Spleen (tissue), 11 donors: ENCODE results near the gene CDC42EP5. TPM values are rescaled to one million over a fixed set of nuclear protein-coding genes. Genes with fewer than 3 reads are reported as not detected.
A peak's percentile ranks its signal among the peaks of the same experiment; 100 is the strongest.

ENCODE experiments used
- DNase-seq: peaks from one replicate; pipeline ENCODE4 v3.0.0-alpha.2; 2020
- H3K27ac ChIP-seq, 8 donors: fragments of 200-600 bp; sonication (generic) in 7 of 8; 1 replicate in 4 of 8; 2 replicates in 4 of 8; pipeline versions ENCODE4 v1.5.0 to v1.8.0; 2016 to 2021; ENCODE audit warnings: inconsistent platforms in 4 of 8, mild to moderate bottlenecking in 4 of 8, moderate library complexity in 1 of 8
- H3K27me3 ChIP-seq, 7 donors: fragments of 200-600 bp; sonication (generic) in 6 of 7; replicated peaks in 1 of 7; 1 replicate in 4 of 7; 2 replicates in 3 of 7; pipeline versions ENCODE4 v1.5.0 to v1.8.0; 2016 to 2021; ENCODE audit warnings: inconsistent platforms in 3 of 7, mild to moderate bottlenecking in 1 of 7
- H3K36me3 ChIP-seq, 6 donors: fragments of 200-600 bp; sonication (generic) in 5 of 6; 1 replicate in 4 of 6; 2 replicates in 2 of 6; pipeline versions ENCODE4 v1.5.0 to v1.8.0; 2016 to 2021; ENCODE audit warnings: inconsistent platforms in 2 of 6
- H3K4me1 ChIP-seq, 6 donors: fragments of 200-600 bp; sonication (generic) in 5 of 6; 1 replicate in 3 of 6; 2 replicates in 3 of 6; pipeline versions ENCODE4 v1.5.0 to v1.8.0; 2016 to 2021; ENCODE audit warnings: inconsistent platforms in 3 of 6
- H3K4me3 ChIP-seq, 8 donors: fragments of 200-600 bp; sonication (generic) in 7 of 8; 1 replicate in 4 of 8; 2 replicates in 4 of 8; pipeline versions ENCODE4 v1.5.0 to v1.8.0; 2016 to 2021; ENCODE audit warnings: inconsistent platforms in 4 of 8, mild to moderate bottlenecking in 4 of 8, moderate library complexity in 2 of 8
- H3K9me3 ChIP-seq, 8 donors: fragments of 200-600 bp; sonication (generic) in 7 of 8; 1 replicate in 4 of 8; 2 replicates in 4 of 8; pipeline versions ENCODE4 v1.5.0 to v1.8.0; 2016 to 2021; ENCODE audit warnings: inconsistent platforms in 4 of 8
- POLR2A ChIP-seq, 3 donors: fragments of 450-650 bp; IDR thresholded peaks; one replicate each; pipeline ENCODE4 v1.5.1; 2017; ENCODE audit warnings: antibody characterized with exemption in 3 of 3, mild to moderate bottlenecking in 1 of 3
- POLR2AphosphoS5 ChIP-seq, 3 donors: sonication (generic); formaldehyde crosslinking; IDR thresholded peaks; one replicate each; pipeline ENCODE4 v1.5.1; 2017; ENCODE audit warnings: antibody characterized with exemption in 3 of 3
- WGBS, 5 donors: extraction: QIAGEN DNeasy Blood & Tissue Kit in 3 of 5; methylation state at CpG; one replicate each; pipeline versions ENCODE4 v1.1.5 to v1.1.7; 2013 to 2018; 5-methylcytosine and 5-hydroxymethylcytosine counted together
- intact Hi-C: fragments of 100-400 bp; cut with DNase I; formaldehyde crosslinking; loops from one replicate; pipeline ENCODE4 v1.15.0; 2023; ENCODE audit warnings: low total_unique reads
- polyA plus RNA-seq, 3 donors: library from polyadenylated mRNA; stranded (reverse); fragments of 200-250 nt; gene quantifications; one replicate each; pipeline ENCODE4 v1.2.1, GENCODE V29; 2013
- total RNA-seq, 7 donors: library from RNA; depleted of rRNA in 3 of 7; stranded (reverse); fragments of >200 nt in 3 of 7; fragmentation: NEBNext Ultra II Directional in 4 of 7; extraction: Animal tissue kit (Norgen Biotek cat#: 25700) in 4 of 7; gene quantifications; one replicate each; pipeline versions ENCODE4 v1.1.0 to v1.2.1, GENCODE V29; 2016 to 2021
- TF ChIP-seq, protein P1 (sequence below), 11 experiments: fragments of 200-600 bp in 7 of 11; fragments of 450-650 bp in 4 of 11; sonication (generic) in 4 of 11; IDR thresholded peaks in 8 of 11; conservative IDR thresholded peaks in 3 of 11; 1 replicate in 7 of 11; 2 replicates in 4 of 11; pipeline versions ENCODE4 v1.4.0 to v1.8.0; 2016 to 2021; ENCODE audit warnings: antibody characterized with exemption in 11 of 11, inconsistent platforms in 4 of 11, mild to moderate bottlenecking in 1 of 11
- donor health status: healthy with polysubstance abuse.
- donor health status: DM: no; HTN: no; CAD: no; lungs with moderate emphysema.
- donor health status: DM: no; HTN: no; CAD: no.
- donor health status: Bipolar disorder and iron deficiency.
- donor health status: healthy.
- donor health status: DM: no; HTN: no; CAD: no.
- donor health status: DM: yes; HTN: yes; CAD: no.

CDC42EP5 gene
- total and polyA plus RNA-seq, 10 donors: 6.6 to 16.1 (median 13.1) TPM

GRCh38 chr19:54462047-54462654, 10.9 kb downstream of the CDC42EP5 start:
- intact Hi-C loops: no loop called here
- H3K36me3 ChIP-seq: peaks cover 9 to 55% (median 52%) of the 10 kb centered on the region in 6 donors

DNA sequence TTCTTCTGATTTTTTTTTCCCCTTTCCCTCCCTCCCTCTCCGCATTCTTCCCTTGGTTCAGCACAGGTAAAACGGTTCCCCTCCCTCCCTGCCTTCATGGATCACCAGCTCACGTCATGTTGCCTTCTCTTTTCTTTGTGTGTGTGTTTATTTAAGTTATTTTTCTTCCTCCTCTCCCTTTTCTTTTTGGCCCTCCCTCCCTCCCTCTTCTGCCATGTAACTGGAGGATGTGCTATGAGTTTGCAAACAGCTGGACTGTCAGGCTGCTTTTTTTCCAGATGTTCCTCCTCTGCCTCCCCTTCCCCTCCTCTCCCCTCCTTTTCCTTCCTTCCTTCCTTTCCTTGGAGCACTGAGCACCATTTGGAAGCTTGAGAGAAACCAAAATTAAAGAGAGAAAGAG, 11.5 kb downstream of the CDC42EP5 start:
- intact Hi-C loops: no loop called here
- 60 to 72% (median 62%) methylated on average over 3 of the region's 3 CpGs for WGBS, 5 donors
- no peak overlapping the region for H3K4me3 ChIP-seq
- H3K9me3 ChIP-seq: no peaks in the 10 kb centered on the region
- peak overlapping the region in 4 of 8 donors; percentile 97 to 99 (median 98) for H3K27ac ChIP-seq
- no peak for DNase-seq
- H3K4me1 ChIP-seq: peaks cover 11 to 73% (median 47%) of the 10 kb centered on the region in 6 donors
- H3K27me3 ChIP-seq: peaks cover 0 to 9% (median 0%) of the 10 kb centered on the region in 7 donors
- H3K36me3 ChIP-seq: peaks cover 9 to 60% (median 57%) of the 10 kb centered on the region in 6 donors
- no peak for TF ChIP-seq POLR2A (IDR thresholded peaks at IDR 0.05)
- TF ChIP-seq, protein P1, sequence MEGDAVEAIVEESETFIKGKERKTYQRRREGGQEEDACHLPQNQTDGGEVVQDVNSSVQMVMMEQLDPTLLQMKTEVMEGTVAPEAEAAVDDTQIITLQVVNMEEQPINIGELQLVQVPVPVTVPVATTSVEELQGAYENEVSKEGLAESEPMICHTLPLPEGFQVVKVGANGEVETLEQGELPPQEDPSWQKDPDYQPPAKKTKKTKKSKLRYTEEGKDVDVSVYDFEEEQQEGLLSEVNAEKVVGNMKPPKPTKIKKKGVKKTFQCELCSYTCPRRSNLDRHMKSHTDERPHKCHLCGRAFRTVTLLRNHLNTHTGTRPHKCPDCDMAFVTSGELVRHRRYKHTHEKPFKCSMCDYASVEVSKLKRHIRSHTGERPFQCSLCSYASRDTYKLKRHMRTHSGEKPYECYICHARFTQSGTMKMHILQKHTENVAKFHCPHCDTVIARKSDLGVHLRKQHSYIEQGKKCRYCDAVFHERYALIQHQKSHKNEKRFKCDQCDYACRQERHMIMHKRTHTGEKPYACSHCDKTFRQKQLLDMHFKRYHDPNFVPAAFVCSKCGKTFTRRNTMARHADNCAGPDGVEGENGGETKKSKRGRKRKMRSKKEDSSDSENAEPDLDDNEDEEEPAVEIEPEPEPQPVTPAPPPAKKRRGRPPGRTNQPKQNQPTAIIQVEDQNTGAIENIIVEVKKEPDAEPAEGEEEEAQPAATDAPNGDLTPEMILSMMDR (IDR thresholded peaks at IDR 0.05 in 8 of 11, conservative IDR thresholded peaks at IDR 0.05 in 3 of 11): no peak
- TF ChIP-seq POLR2AphosphoS5 (IDR thresholded peaks at IDR 0.05): no peak

More at GRCh38 chr19:54462047-54462654, 10.9 kb downstream of the CDC42EP5 start:
- DNase-seq: peak; percentile 87
- Histone ChIP-seq H3K4me3 (peak overlapping the region in 7 of 8 donors; percentile 54 to 74 (median 66)), H3K9me3 (no peaks in the 10 kb centered on the region), H3K27me3 (peaks cover 0 to 9% (median 0%) of the 10 kb centered on the region in 7 donors), H3K4me1 (peaks cover 11 to 73% (median 47%) of the 10 kb centered on the region in 6 donors), H3K27ac (peak overlapping the region in 7 of 8 donors; percentile 91 to 99 (median 97))
- no peak for TF ChIP-seq POLR2A (IDR thresholded peaks at IDR 0.05)
- TF ChIP-seq, protein P1 (IDR thresholded peaks at IDR 0.05 in 8 of 11, conservative IDR thresholded peaks at IDR 0.05 in 3 of 11): no peak
- peak in 2 of 3 donors; percentile 4 to 8 for TF ChIP-seq POLR2AphosphoS5 (IDR thresholded peaks at IDR 0.05)
- WGBS, 5 donors: 72 to 81% (median 77%) methylated on average over 13 to 15 of the region's 15 CpGs

GRCh38 chr19:54461210-54461609, 11.9 kb downstream of the CDC42EP5 start:
- 75 to 88% (median 84%) methylated on average over 24 to 27 of the region's 27 CpGs for WGBS, 5 donors
- intact Hi-C loops: no loop called here
- Histone ChIP-seq H3K4me1 (peaks cover 11 to 73% (median 47%) of the 10 kb centered on the region in 6 donors), H3K4me3 (no peak overlapping the region), H3K36me3 (peaks cover 9 to 64% (median 61%) of the 10 kb centered on the region in 6 donors), H3K9me3 (no peaks in the 10 kb centered on the region), H3K27ac (peak overlapping the region in 3 of 8 donors; percentile 6 to 99 (median 46)), H3K27me3 (peaks cover 0 to 7% (median 0%) of the 10 kb centered on the region in 7 donors)
- TF ChIP-seq, protein P1 (IDR thresholded peaks at IDR 0.05 in 8 of 11, conservative IDR thresholded peaks at IDR 0.05 in 3 of 11): no peak
- TF ChIP-seq POLR2AphosphoS5 (IDR thresholded peaks at IDR 0.05) (peak in 2 of 3 donors; percentile 28 to 67), POLR2A (IDR thresholded peaks at IDR 0.05) (no peak)
- peak; percentile 80 for DNase-seq
